Neural cell (in vitro differentiated cells): ENCODE results near the gene MTOR. TPM values are rescaled to one million over a fixed set of nuclear protein-coding genes. Genes with fewer than 3 reads are reported as not detected.

Experiments used
- H2AFZ ChIP-seq: fragments of 200-600, 300-800 bp; sonication (generic), shearing (Covaris generic); 2 replicates; pipeline ENCODE4 v1.6.0; 2014; ENCODE audit warnings: low read depth, mild to moderate bottlenecking, antibody characterized with exemption, low read length, moderate library complexity
- H3F3A ChIP-seq: fragments of 200-600 bp; shearing (Covaris generic); 2 replicates; pipeline ENCODE4 v1.6.1; 2016; ENCODE audit warnings: mild to moderate bottlenecking, moderate library complexity, mixed read lengths, antibody characterized with exemption, low read length; ENCODE audit not compliant: insufficient read depth, poor library complexity, severe bottlenecking
- H3K27ac ChIP-seq: fragments of 200-600, 300-800 bp; sonication (generic), shearing (Covaris generic); 2 replicates; pipeline ENCODE4 v1.5.1; 2014; ENCODE audit warnings: mild to moderate bottlenecking, low read length, moderate library complexity
- H3K27me3 ChIP-seq: fragments of 300-800, 200-600 bp; sonication (generic), shearing (Covaris generic); 2 replicates; pipeline ENCODE4 v1.6.0; 2014; ENCODE audit warnings: mild to moderate bottlenecking, low read depth, low read length, moderate library complexity; ENCODE audit not compliant: insufficient read depth
- H3K36me3 ChIP-seq: fragments of 300-800, 200-600 bp; sonication (generic), shearing (Covaris generic); 2 replicates; pipeline ENCODE4 v1.5.1; 2014; ENCODE audit warnings: mild to moderate bottlenecking, antibody characterized with exemption, low read length, moderate library complexity; ENCODE audit not compliant: insufficient read depth
- H3K4me2 ChIP-seq: fragments of 300-800, 200-600 bp; sonication (generic), shearing (Covaris generic); 2 replicates; pipeline ENCODE4 v1.6.0; 2014; ENCODE audit warnings: mild to moderate bottlenecking, low read length
- H3K4me3 ChIP-seq: fragments of 300-800, 200-600 bp; sonication (generic), shearing (Covaris generic); 2 replicates; pipeline ENCODE4 v1.5.1; 2014; ENCODE audit warnings: mild to moderate bottlenecking, low read length, moderate library complexity
- H3K79me2 ChIP-seq: fragments of 200-600 bp; shearing (Covaris generic); replicated peaks from 2 replicates; pipeline ENCODE4 v1.6.0; 2014; ENCODE audit warnings: mild to moderate bottlenecking, low read length, moderate library complexity; ENCODE audit not compliant: insufficient read depth
- H3K9ac ChIP-seq: fragments of 300-800, 200-600 bp; sonication (generic), shearing (Covaris generic); 2 replicates; pipeline ENCODE4 v1.6.1; 2016; ENCODE audit warnings: mild to moderate bottlenecking, low read length, mixed read lengths
- H3K9me2 ChIP-seq: fragments of 200-600 bp; shearing (Covaris generic); 2 replicates; pipeline ENCODE4 v1.6.1; 2016; ENCODE audit warnings: mild to moderate bottlenecking, low read length, mixed read lengths; ENCODE audit not compliant: insufficient read depth
- H3K9me3 ChIP-seq: fragments of 200-600, 300-800 bp; sonication (generic), shearing (Covaris generic); 2 replicates; pipeline ENCODE4 v1.6.1; 2016; ENCODE audit warnings: mild to moderate bottlenecking, mixed run types, low read length, moderate library complexity, mixed read lengths
- H4K20me1 ChIP-seq: fragments of 200-600 bp; shearing (Covaris generic); 2 replicates; pipeline ENCODE4 v1.6.1; 2016; ENCODE audit warnings: mild to moderate bottlenecking, mixed run types; ENCODE audit not compliant: insufficient read depth
- CTCF ChIP-seq: fragments of 450-650 bp; IDR thresholded peaks from 2 replicates; pipeline ENCODE4 v1.5.1; 2014; ENCODE audit warnings: antibody characterized with exemption, mild to moderate bottlenecking, moderate library complexity; ENCODE audit not compliant: poor library complexity, severe bottlenecking
- EP300 ChIP-seq: fragments of 450-650 bp; conservative IDR thresholded peaks from 2 replicates; pipeline ENCODE4 v1.6.1; 2014; ENCODE audit warnings: antibody characterized with exemption, mild to moderate bottlenecking, moderate library complexity; ENCODE audit not compliant: poor library complexity, severe bottlenecking
- EZH2 ChIP-seq: fragments of 200-600, 300-800 bp; shearing (Covaris generic), sonication (generic); IDR thresholded peaks from 2 replicates; pipeline ENCODE4 v1.6.1; 2014; ENCODE audit warnings: antibody characterized with exemption, low read length, borderline replicate concordance, mild to moderate bottlenecking; ENCODE audit not compliant: insufficient read depth, poor library complexity, severe bottlenecking
- MXI1 ChIP-seq: fragments of 450-650 bp; conservative IDR thresholded peaks from 2 replicates; pipeline ENCODE4 v1.6.1; 2014; ENCODE audit warnings: antibody characterized with exemption, mild to moderate bottlenecking; ENCODE audit not compliant: poor library complexity, severe bottlenecking
- POLR2AphosphoS5 ChIP-seq: IDR thresholded peaks from 2 replicates; pipeline ENCODE4 v1.6.1; 2012
- RAD21 ChIP-seq: fragments of 450-650 bp; conservative IDR thresholded peaks from 2 replicates; pipeline ENCODE4 v1.6.1; 2014; ENCODE audit warnings: antibody characterized with exemption, mild to moderate bottlenecking, moderate library complexity
- SMC3 ChIP-seq: fragments of 450-650 bp; conservative IDR thresholded peaks from 2 replicates; pipeline ENCODE4 v1.6.1; 2014; ENCODE audit warnings: antibody characterized with exemption, mild to moderate bottlenecking, moderate library complexity; ENCODE audit not compliant: poor library complexity
- TAF1 ChIP-seq: IDR thresholded peaks from 2 replicates; pipeline ENCODE4 v1.6.1; 2012; ENCODE audit warnings: low read depth
- polyA plus RNA-seq: library from polyadenylated mRNA; depleted of rRNA; stranded (reverse); fragments of >200 nt; gene quantifications from 2 replicates; pipeline ENCODE4 v1.2.3, GENCODE V29; 2014
- TF ChIP-seq, protein P1 (sequence below): IDR thresholded peaks from 2 replicates; pipeline ENCODE4 v1.6.1; 2012; ENCODE audit warnings: borderline replicate concordance

The MTOR gene
- polyA plus RNA-seq, 1 donor from 2014 or later, result 41.2 TPM

DNA sequence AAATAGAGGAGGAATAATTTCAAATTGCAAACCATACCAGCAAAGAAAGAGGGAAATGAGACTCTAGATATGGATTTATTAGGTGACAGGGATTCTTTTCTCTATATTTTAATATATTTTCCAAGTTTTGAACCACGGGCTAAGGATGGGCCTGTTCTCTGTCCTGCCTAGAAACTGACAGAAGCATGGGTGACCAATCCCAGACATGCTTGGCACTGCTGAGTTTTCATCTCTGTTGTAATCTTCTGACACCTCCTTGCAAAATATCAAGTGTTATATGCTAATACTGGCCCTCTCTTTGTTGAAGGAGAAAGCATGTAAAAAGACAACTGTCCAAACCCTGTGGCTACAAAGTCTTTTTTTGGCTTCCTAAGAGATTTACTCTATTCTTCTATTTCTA, 74.0 kb downstream of the MTOR start:
- Histone ChIP-seq H4K20me1 (no peaks in the 10 kb centered on the region), H3K79me2 (no peaks in the 10 kb centered on the region), H3F3A (no peaks in the 10 kb centered on the region), H3K27ac (no peak overlapping the region), H3K36me3 (no peaks in the 10 kb centered on the region), H3K4me3 (no peak overlapping the region), H3K27me3 (no peaks in the 10 kb centered on the region), H3K9me2 (no peaks in the 10 kb centered on the region), H3K9me3 (no peaks in the 10 kb centered on the region), H2AFZ (no peak overlapping the region), H3K4me2 (no peak overlapping the region), H3K9ac (no peak overlapping the region)
- TF ChIP-seq POLR2AphosphoS5 (no peak), MXI1 (no peak), TAF1 (no peak), RAD21 (no peak), SMC3 (no peak), CTCF (no peak), EZH2 (no peak), EP300 (no peak)
- TF ChIP-seq, protein P1, sequence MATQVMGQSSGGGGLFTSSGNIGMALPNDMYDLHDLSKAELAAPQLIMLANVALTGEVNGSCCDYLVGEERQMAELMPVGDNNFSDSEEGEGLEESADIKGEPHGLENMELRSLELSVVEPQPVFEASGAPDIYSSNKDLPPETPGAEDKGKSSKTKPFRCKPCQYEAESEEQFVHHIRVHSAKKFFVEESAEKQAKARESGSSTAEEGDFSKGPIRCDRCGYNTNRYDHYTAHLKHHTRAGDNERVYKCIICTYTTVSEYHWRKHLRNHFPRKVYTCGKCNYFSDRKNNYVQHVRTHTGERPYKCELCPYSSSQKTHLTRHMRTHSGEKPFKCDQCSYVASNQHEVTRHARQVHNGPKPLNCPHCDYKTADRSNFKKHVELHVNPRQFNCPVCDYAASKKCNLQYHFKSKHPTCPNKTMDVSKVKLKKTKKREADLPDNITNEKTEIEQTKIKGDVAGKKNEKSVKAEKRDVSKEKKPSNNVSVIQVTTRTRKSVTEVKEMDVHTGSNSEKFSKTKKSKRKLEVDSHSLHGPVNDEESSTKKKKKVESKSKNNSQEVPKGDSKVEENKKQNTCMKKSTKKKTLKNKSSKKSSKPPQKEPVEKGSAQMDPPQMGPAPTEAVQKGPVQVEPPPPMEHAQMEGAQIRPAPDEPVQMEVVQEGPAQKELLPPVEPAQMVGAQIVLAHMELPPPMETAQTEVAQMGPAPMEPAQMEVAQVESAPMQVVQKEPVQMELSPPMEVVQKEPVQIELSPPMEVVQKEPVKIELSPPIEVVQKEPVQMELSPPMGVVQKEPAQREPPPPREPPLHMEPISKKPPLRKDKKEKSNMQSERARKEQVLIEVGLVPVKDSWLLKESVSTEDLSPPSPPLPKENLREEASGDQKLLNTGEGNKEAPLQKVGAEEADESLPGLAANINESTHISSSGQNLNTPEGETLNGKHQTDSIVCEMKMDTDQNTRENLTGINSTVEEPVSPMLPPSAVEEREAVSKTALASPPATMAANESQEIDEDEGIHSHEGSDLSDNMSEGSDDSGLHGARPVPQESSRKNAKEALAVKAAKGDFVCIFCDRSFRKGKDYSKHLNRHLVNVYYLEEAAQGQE, result no peak

DNA sequence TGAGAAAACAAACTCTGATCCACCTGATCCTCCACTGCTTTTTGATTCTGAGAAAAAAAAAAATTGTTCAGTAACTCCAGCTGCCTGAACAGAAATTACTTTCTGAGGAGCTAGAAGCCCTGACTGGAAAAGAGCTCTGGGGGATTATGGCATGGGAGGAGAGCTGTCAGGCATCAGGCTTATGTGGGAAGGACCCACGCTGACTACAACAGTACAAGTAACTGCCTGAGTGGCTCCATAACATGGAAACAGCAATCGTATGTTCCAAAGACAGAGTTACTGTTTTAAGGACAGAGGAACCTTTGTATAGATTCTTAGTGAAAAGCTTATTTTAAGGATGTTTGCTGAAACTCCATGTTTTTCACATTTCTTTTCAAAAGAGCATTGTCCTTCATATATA, 74.4 kb downstream of the MTOR start:
- Histone ChIP-seq H2AFZ (no peak overlapping the region), H3K36me3 (no peaks in the 10 kb centered on the region), H3K9me3 (no peaks in the 10 kb centered on the region), H3K9ac (no peak overlapping the region), H3F3A (no peaks in the 10 kb centered on the region), H3K79me2 (no peaks in the 10 kb centered on the region), H3K4me2 (no peak overlapping the region), H4K20me1 (no peaks in the 10 kb centered on the region), H3K4me3 (no peak overlapping the region), H3K9me2 (no peaks in the 10 kb centered on the region), H3K27ac (no peak overlapping the region), H3K27me3 (no peaks in the 10 kb centered on the region)
- TF ChIP-seq POLR2AphosphoS5 (no peak), TAF1 (no peak), SMC3 (no peak), MXI1 (no peak), RAD21 (no peak), EZH2 (no peak), CTCF (no peak), EP300 (no peak)
- TF ChIP-seq, protein P1, result no peak
